T-helper 2 cell treated with Interferon-gamma antibody and Interleukin-4, amounts not matched to agents 5 μg/mL and 100 μg/mL, for 36 hours (primary cell): Measurements from ENCODE around the gene FOXP1.

Experiments used
- DNase-seq: peaks from one replicate; pipeline ENCODE4 v3.0.0; 2021; ENCODE audit warnings: low spot score
- H3K27ac Mint-ChIP-seq: one replicate; pipeline ENCODE4 v1.8.0; 2021; ENCODE audit warnings: mild to moderate bottlenecking, mixed read lengths
- H3K27me3 Mint-ChIP-seq: one replicate; pipeline ENCODE4 v1.8.0; 2021; ENCODE audit warnings: low read depth, mixed read lengths
- H3K36me3 Mint-ChIP-seq: one replicate; pipeline ENCODE4 v1.8.0; 2021; ENCODE audit warnings: low read depth, mixed read lengths
- H3K4me1 Mint-ChIP-seq: one replicate; pipeline ENCODE4 v1.8.0; 2021; ENCODE audit warnings: low read depth, mixed read lengths
- H3K4me3 Mint-ChIP-seq: one replicate; pipeline ENCODE4 v1.8.0; 2022; ENCODE audit warnings: mild to moderate bottlenecking, moderate library complexity, mixed read lengths
- H3K9me3 Mint-ChIP-seq: one replicate; pipeline ENCODE4 v1.8.0; 2021; ENCODE audit warnings: mixed read lengths

Gene FOXP1

DNA sequence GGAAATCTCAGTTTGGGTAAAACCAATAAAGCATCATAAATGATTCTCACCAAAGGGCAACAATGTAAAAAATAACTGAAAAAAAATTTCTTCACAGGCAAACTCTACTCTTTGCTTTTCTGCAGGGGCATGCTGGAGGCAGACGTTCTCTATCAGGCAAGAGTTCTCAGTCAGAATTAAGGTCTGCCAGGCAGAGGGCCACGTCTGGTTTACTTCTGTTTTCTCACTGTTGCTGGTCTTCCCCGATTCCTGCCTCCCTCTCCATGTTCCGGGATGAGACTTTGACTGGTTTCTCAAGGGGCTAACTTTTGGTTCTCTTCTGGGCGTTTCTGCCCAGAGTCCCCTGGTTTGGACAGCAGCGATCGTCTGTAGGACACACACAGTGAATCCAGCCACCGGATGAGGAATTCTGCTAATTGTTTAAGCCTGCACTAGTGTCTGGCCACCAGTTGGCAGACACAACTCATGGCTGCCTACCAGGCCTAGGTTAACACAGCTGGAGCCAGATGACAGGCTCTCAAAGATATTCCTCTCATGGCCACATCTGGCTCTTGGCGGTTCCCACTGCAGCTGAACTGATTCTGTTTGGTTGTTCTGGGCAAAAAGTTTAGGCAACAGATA, 273.1 kb downstream of the FOXP1 start:
- H3K9me3 Mint-ChIP-seq, result no peaks in the 10 kb centered on the region
- no peak overlapping the region for H3K27ac Mint-ChIP-seq
- H3K4me3 Mint-ChIP-seq, result no peak overlapping the region
- no peaks in the 10 kb centered on the region for H3K27me3 Mint-ChIP-seq
- H3K4me1 Mint-ChIP-seq, result peaks cover 43% of the 10 kb centered on the region
- H3K36me3 Mint-ChIP-seq, result peaks cover 1% of the 10 kb centered on the region
- no peak for DNase-seq

DNA sequence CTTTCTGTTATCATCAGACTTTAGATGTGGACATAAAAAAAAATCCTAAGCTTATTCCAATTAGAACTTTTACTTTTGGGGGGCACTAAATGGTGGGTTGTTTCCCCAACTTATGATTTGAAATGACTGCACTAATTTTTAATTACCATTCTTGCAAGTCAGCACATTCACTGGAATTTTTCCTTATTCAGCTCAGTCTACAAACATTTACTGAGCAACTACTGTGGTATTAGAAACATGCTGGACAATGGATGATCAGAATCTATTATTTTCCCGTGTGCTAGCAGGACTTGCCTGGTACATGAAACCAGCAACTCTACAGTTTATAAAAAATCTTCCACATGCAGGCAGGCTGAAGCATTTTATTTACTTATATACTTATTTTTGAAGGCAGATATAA, 273.6 kb downstream of the FOXP1 start:
- Mint-ChIP-seq H3K27me3 (no peaks in the 10 kb centered on the region), H3K36me3 (peaks cover 1% of the 10 kb centered on the region), H3K4me3 (peak overlapping the region; percentile 26), H3K4me1 (peaks cover 48% of the 10 kb centered on the region), H3K27ac (peak overlapping the region; percentile 62), H3K9me3 (no peaks in the 10 kb centered on the region)
- no peak for DNase-seq

DNA sequence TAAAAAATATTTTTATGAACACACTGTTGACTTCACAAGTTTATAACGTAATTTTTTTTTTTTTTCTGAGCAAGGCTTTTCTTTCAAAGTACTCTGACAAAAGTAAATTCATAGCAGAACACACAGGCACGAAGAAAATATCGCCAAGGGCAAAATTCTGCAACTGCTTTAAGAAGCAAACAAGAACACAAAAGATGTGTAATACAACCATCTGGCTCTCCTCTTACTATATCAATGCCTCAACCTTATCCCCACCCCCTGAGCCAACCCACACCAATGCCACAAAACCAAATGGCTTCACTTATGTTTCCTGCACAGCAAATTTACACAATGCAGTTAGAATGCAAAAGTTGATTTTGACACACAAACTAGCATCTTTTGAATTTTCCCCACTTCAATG, 274.2 kb downstream of the FOXP1 start:
- no peaks in the 10 kb centered on the region for H3K27me3 Mint-ChIP-seq
- H3K9me3 Mint-ChIP-seq, result no peaks in the 10 kb centered on the region
- peak overlapping the region; percentile 62 for H3K27ac Mint-ChIP-seq
- peak overlapping the region; percentile 26 for H3K4me3 Mint-ChIP-seq
- peak; percentile 75 for DNase-seq
- peaks cover 1% of the 10 kb centered on the region for H3K36me3 Mint-ChIP-seq
- H3K4me1 Mint-ChIP-seq, result peaks cover 52% of the 10 kb centered on the region

DNA sequence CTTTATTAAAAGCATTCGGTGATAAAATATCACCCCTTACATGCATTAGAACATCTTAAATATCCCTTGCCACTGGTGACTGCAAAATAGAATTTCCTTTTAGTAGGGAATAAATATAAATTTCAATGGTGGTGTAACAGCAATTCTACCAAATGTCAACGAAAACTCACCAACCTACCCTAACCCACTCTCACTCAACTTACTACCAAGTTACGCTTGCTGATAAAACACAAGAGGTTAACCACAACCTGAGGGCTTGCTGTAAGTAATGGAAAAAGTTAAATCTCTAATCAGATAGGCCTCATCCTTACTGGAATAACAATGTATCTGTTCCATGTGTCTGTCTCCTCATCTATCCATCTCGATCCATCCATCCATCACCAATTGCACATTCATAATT, 274.7 kb downstream of the FOXP1 start:
- Mint-ChIP-seq H3K27me3 (no peaks in the 10 kb centered on the region), H3K9me3 (no peaks in the 10 kb centered on the region), H3K36me3 (peaks cover 1% of the 10 kb centered on the region), H3K4me3 (peak overlapping the region; percentile 26), H3K4me1 (peaks cover 57% of the 10 kb centered on the region), H3K27ac (peak overlapping the region; percentile 62)
- DNase-seq, result no peak

DNA sequence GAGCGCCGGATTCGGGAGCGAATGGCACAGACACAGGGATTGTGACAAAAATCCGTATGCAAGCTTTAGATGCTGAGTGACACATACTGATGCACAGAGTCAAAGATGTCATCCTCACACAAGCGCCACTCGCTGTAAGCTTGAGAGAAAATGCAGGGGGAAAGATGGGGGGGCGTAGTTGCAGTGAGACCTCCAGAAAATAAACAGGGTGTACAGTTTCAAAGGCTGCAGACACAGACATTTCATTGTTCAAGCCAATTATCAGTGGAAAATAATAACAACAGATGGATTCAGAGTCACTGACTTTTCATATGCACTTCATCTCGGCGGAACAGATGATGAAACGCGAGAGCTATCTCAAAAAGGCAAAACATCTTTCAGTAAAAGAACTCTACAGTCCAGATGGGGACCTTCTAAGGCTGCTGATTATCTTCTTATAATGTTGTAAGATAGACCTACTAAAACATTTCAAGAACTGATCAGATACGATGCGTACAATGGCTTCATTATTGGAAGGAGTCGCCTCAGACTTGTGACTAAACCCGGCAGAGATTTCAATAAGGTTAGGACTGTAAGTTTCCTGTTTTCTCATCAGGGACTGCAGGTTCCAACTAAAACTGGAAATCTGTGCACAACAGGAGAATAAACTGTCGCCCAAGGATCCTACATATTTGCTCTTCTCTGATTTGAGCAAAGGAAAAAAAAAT, 275.4 kb downstream of the FOXP1 start:
- DNase-seq, result no peak
- H3K36me3 Mint-ChIP-seq, result peaks cover 1% of the 10 kb centered on the region
- H3K9me3 Mint-ChIP-seq, result no peaks in the 10 kb centered on the region
- H3K4me3 Mint-ChIP-seq, result peak overlapping the region; percentile 38
- no peaks in the 10 kb centered on the region for H3K27me3 Mint-ChIP-seq
- H3K4me1 Mint-ChIP-seq, result peaks cover 64% of the 10 kb centered on the region
- peak overlapping the region; percentile 42 for H3K27ac Mint-ChIP-seq

DNA sequence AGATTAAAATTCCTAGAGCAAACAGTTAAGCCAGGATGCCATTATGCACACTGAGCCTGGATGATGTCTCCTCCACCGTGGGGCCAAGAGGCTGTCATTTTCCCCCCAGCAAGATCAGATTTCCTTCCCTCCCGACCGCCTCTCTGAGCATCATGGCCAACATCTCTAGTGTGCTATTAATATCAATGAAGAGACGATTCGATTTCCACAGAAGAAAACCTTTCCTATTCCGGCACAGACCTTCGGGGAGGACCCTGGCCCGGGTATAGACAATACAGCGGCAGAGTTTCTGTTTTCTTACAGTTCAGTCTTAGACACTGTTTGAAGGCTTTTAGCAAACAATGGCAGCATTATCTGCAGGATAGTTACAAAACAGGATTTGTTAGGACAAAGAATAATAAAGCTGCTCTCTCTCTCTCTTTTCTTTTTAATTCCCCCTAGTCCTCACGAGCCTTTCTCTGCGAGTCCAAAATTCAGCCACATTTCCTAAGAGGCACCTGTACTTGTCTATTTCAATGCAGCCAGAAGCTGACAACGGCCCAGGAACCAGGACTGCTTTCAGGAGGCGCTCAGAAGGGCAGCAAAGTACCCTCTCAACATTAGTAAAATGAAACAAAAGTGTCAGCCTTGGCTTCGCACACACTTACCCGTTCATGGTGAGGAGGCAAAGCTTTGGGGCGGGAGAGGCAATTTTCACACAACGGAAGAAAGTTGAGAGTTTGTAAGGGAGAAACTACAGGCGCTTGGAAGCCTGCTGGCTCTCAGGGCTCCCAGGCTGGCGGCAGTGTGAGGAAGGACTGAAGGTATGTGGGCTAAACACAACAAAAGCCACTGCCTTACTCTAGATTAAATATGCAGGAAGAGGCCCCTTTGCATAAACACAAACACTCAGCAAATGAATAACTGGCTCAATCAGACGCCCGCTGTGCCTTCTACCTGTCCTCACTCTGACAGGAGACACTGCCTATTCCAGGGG, 278.0 kb downstream of the FOXP1 start:
- Mint-ChIP-seq H3K4me3 (peak overlapping the region; percentile 90), H3K36me3 (peaks cover under 1% of the 10 kb centered on the region), H3K9me3 (no peaks in the 10 kb centered on the region), H3K27me3 (no peaks in the 10 kb centered on the region), H3K27ac (peak overlapping the region; percentile 86), H3K4me1 (peaks cover 87% of the 10 kb centered on the region)
- no peak for DNase-seq

DNA sequence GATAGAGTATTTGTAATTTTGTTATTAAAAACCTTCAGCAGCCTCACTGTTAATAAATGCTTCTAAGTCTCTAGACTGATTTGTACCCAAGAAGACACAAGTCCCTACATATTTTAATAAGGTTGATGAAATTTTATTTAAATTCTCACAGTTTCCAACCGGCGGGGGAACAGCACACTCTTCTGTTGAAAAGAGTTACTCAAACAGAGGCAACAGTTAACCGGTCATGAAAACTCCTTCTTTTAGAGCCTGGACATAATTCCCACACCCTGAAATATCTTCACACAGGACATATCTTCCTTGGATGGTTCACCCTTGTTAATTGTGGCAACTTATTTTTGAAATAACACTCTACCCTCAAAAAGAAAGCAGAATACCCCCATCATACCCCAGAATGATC, 278.8 kb downstream of the FOXP1 start:
- Mint-ChIP-seq H3K4me1 (peaks cover 88% of the 10 kb centered on the region), H3K9me3 (no peaks in the 10 kb centered on the region), H3K27ac (peak overlapping the region; percentile 86), H3K27me3 (peaks cover 1% of the 10 kb centered on the region), H3K4me3 (peak overlapping the region; percentile 90), H3K36me3 (peaks cover 7% of the 10 kb centered on the region)
- DNase-seq, result no peak

DNA sequence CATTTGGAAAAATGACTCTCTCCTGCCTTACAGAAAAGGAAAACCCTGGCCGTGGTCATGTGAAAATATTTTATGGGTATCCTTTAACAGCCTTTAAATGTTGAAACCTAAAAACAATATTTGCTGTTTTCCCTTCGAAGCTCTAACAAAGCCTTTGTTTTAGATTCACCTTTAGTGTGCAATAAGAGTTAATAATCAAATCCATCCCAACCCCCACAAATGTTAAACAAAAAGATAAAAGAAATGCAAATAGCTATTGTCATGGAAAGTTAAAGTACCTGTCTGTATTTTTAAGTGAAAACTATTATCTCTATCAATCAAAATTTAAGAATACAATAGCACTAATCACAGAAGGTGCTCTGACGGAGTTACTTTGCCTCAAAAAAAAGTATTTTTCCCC, 279.3 kb downstream of the FOXP1 start:
- Mint-ChIP-seq H3K27ac (peak overlapping the region; percentile 86), H3K4me1 (peaks cover 85% of the 10 kb centered on the region), H3K4me3 (peak overlapping the region; percentile 90), H3K9me3 (no peaks in the 10 kb centered on the region), H3K36me3 (peaks cover 9% of the 10 kb centered on the region), H3K27me3 (peaks cover 2% of the 10 kb centered on the region)
- no peak for DNase-seq

DNA sequence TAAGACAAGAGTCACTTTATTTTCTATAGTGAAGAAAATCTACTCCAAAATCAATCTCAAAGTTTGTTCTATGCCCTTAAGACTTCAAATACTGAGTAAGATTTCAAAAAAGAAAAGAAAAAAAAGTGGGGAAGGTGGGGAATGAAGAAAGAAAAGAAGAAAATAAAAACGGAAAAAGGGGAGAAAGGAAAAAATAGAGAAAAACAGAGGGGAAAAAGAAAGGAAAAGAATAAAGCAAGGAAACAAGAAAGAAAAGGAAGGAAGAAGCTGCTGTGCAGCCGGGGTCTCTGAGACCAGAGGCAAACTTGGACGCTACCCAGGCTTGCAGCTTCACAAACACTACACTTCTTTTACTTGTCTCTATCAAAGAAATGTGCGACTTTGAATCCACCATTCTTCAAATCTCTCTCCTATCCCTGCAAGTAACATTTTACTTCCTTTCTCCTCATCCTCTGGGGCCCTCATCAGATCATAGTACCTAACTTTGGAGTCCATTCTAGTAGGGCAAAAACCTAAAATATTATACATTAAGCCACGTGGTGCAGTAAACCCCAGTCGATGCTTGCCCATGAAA, 279.8 kb downstream of the FOXP1 start:
- Mint-ChIP-seq H3K27me3 (peaks cover 2% of the 10 kb centered on the region), H3K9me3 (no peaks in the 10 kb centered on the region), H3K36me3 (peaks cover 10% of the 10 kb centered on the region), H3K4me1 (peaks cover 80% of the 10 kb centered on the region), H3K4me3 (peak overlapping the region; percentile 90), H3K27ac (peak overlapping the region; percentile 86)
- no peak for DNase-seq

DNA sequence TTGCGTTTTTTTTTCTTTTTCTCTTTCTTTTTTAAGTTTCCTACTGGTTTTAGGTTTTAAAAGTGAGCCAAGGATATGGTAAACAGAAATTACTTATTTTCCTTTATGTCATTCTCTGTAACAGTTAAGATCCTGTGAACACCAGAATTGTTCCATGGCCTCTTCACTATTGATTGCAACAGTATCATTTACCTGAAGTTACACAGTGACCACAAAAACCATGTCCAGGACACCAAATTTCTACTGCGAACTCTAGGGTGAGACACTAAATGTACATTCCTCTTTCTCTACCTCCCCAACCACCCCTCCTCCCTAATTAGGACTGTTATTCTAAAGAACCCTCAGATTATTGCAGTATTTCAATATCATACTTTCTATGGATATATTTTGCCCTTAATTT, 280.9 kb downstream of the FOXP1 start:
- H3K4me1 Mint-ChIP-seq, result peaks cover 72% of the 10 kb centered on the region
- peak overlapping the region; percentile 80 for H3K27ac Mint-ChIP-seq
- H3K9me3 Mint-ChIP-seq, result no peaks in the 10 kb centered on the region
- peak overlapping the region; percentile 90 for H3K4me3 Mint-ChIP-seq
- peaks cover 13% of the 10 kb centered on the region for H3K36me3 Mint-ChIP-seq
- peaks cover 2% of the 10 kb centered on the region for H3K27me3 Mint-ChIP-seq
- no peak for DNase-seq

DNA sequence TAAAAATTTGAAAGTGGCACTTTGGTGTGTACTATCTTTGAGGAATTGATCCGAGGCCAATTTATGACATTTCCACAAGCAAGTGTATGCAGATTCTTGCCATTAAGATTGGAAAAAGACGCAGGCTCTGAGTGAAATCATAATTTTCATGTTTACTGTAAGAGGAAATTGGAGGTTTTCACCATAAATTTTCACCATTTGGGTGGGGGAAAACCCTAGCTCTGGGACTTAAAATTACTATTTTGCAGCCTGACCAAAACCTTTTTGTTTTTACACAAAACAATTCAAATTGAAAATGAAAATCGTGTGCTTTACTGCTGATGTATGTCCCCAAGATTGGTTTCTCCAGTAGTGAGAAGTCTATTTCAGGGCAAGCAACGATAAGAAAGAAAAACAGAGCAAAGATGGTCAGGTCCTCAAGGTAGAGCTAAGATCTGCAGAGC, 282.6 kb downstream of the FOXP1 start:
- peaks cover 17% of the 10 kb centered on the region for H3K36me3 Mint-ChIP-seq
- peaks cover 2% of the 10 kb centered on the region for H3K27me3 Mint-ChIP-seq
- peak overlapping the region; percentile 80 for H3K4me3 Mint-ChIP-seq
- peaks cover 62% of the 10 kb centered on the region for H3K4me1 Mint-ChIP-seq
- no peaks in the 10 kb centered on the region for H3K9me3 Mint-ChIP-seq
- peak; percentile 60 for DNase-seq
- H3K27ac Mint-ChIP-seq, result peak overlapping the region; percentile 79

DNA sequence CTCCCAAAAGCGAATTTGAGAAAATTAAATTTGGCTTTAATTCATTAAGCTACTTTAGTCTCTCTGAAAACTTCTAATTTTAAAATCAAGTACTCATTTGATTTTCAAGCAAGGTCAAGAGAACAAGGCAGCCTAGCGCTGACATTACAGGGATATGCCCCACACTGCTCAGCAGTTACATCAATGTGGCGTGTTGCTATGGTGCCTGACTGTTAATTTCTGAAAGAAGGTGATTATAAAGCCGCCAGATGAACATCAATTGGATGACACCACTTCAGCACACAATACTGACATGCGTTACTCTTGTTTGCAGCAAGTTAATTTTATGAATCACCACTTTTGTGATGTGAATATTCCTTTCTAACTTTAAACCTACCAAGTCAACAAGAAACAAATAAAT, 284.4 kb downstream of the FOXP1 start:
- Mint-ChIP-seq H3K27me3 (peaks cover 2% of the 10 kb centered on the region), H3K27ac (no peak overlapping the region), H3K4me3 (no peak overlapping the region), H3K36me3 (peaks cover 20% of the 10 kb centered on the region), H3K9me3 (no peaks in the 10 kb centered on the region), H3K4me1 (peaks cover 48% of the 10 kb centered on the region)
- DNase-seq, result no peak

DNA sequence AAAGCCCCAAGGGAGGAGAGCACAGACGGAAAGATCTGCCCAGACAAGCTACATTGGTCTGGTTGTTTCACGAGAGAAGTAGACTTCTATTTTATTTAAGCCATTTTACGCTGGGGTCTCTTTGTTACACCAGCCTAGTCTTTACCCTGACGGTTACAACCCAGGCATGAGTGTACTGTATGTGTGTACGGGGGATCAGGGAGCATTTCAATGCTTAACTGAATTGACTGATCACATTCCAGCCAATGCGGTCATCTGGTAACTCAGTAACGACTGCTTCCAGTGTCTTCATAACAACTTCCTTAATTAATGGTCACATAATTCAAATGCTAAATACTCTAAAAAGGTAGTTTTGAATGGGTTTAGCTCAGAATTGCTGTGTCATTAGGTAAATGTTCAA, 288.6 kb downstream of the FOXP1 start:
- Mint-ChIP-seq H3K4me3 (no peak overlapping the region), H3K27ac (no peak overlapping the region), H3K27me3 (peaks cover 2% of the 10 kb centered on the region), H3K4me1 (peaks cover 11% of the 10 kb centered on the region), H3K36me3 (peaks cover 20% of the 10 kb centered on the region), H3K9me3 (no peaks in the 10 kb centered on the region)
- DNase-seq, result no peak
